Measurements from ENCODE around the gene FGD1.

FGD1 gene

GRCh38 chrX:54479136-54480111, 16.6 kb downstream of the FGD1 start:
- DNase-seq (ENCODE audit: low read depth, low spot score): no peak

DNA sequence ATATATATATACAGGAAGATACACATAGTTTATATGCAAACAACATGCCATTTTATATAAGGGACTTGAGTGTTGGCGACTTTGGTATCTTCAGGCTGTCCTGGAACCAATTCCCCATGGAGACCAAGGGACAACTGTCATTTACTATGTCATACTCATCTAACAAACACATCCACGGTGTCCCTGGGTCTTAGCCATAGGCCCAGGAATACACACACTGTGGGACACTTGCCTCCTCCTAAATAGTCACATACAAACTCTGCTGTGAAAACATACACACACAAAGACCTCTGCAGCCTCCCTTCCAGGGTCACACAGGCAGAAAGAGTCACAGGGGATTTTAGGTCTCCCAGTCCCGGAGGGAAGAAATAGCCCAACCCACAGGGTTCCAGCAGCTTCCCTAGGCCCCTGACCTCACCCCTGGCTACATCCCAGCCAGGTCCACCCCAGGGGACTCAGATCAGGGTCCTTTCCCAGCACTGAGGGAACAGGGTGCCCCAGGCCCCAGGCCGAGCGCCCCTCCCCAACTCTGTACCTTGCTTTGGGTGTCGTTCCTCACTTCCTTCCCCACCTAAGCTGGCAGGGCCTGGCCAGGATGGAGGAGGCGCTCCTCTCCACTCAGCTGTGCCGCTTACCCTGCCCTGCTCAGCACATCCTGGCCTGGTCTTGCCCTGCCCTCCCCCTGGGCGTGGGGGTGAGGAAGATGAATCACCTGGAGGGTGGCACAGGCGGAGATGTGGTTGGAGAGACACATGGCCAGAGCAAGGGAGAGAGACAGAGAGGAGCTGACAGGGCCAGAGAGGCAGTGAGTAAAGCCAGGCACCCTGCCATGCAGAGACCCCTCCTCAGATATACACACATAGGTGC, 21.8 kb downstream of the FGD1 start:
- no peak overlapping the region for H3K4me3 ChIP-seq (ENCODE audit: low read length)
- DNase-seq (ENCODE audit: low read depth, low spot score): no peak

More at GRCh38 chrX:54479136-54480111, 16.6 kb downstream of the FGD1 start:
- H3K4me3 ChIP-seq (ENCODE audit: low read length): no peak overlapping the region

- no peak overlapping the region for H3K4me3 ChIP-seq (ENCODE audit: low read length)
- DNase-seq (ENCODE audit: low read depth, low spot score): no peak
Observed at GRCh38 chrX:54470054-54470760, 25.8 kb downstream of the FGD1 start.

- no peak overlapping the region for H3K4me3 ChIP-seq (ENCODE audit: low read length)
- peak; percentile 14 for DNase-seq (ENCODE audit: low read depth, low spot score)
Observed at GRCh38 chrX:54452920-54453319, 43.1 kb downstream of the FGD1 start.

GRCh38 chrX:54449929-54450328, 46.1 kb downstream of the FGD1 start:
- no peak overlapping the region for H3K4me3 ChIP-seq (ENCODE audit: low read length)
- no peak for DNase-seq (ENCODE audit: low read depth, low spot score)

DNA sequence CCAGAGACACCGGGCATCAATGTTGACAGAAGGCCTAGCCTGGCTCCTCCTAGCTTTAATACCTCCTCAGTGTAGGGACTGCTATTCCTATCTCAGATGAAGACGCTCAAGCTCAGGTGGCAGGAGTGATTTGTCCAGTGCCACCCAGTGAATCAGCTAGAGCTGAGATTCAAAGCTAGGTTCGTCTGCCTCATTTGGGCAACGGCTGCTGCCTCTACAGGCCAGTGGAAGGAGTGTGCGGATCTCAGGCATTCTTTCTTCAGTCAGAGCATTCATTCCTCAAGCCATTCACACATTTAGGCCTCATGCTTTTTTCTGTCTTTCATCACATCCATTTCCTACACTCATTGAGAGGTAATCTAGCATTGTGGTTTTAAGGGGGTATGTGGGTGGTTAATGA, 48.6 kb downstream of the FGD1 start:
- no peak overlapping the region for H3K4me3 ChIP-seq (ENCODE audit: low read length)
- no peak for DNase-seq (ENCODE audit: low read depth, low spot score)

GRCh38 chrX:54446084-54446483, 50.0 kb downstream of the FGD1 start:
- no peak overlapping the region for H3K4me3 ChIP-seq (ENCODE audit: low read length)
- DNase-seq (ENCODE audit: low read depth, low spot score): no peak

GRCh38 chrX:54444752-54445151, 51.3 kb downstream of the FGD1 start:
- DNase-seq (ENCODE audit: low read depth, low spot score): no peak
- H3K4me3 ChIP-seq (ENCODE audit: low read length): no peak overlapping the region

- no peak overlapping the region for H3K4me3 ChIP-seq (ENCODE audit: low read length)
- no peak for DNase-seq (ENCODE audit: low read depth, low spot score)
Observed at GRCh38 chrX:54442790-54443189, 53.2 kb downstream of the FGD1 start.

DNA sequence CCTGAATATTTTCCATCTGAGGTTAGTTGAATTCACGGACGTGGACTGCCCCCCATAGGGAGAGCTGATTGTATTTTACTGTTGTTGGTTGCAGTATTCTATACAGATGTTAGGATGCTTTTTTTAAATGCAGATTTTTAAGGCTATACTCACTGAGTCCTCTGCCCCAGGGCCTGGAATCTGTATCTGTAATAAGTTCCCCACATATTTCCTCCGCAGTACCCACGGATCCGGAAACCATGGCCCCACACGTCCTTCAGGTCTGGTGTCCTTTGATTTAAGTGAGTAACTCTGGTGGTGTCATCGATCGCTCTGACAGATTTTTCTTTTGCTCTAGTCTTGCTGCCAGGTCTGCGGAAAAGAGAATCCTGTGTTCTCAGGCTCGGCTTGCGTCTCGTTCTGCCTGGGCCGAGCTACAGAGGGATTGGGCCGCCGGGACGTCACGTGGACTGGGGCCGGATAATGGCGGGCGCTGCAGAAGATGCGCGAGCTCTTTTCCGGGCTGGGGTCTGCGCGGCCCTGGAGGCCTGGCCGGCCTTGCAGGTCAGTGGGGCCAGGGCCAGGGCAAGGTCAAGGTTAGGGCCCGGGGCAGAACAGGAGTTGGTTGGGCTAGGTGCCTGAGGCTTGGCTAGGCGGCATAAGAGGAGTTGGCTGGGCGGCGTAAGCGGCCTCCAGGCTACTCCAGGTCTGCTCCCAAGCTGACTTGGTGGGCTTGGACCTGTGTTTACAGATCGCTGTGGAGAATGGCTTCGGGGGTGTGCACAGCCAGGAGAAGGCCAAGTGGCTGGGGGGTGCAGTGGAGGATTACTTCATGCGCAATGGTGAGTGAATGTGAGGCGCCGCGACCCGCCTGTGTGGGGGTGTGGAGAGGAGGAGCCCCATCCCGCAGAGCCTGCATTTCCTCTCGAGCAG, 55.8 kb downstream of the FGD1 start, which contains the start of gene TSR2:
Gene TSR2, plus strand, starts transcription at position 445 of the 912 bp plus-strand sequence. Its CDS starts 18 bp downstream, at position 463.
- DNase-seq (ENCODE audit: low read depth, low spot score): peak; percentile 89
- peak within 1 kb of the TSS; percentile 65 for H3K4me3 ChIP-seq (ENCODE audit: low read length)

- H3K4me3 ChIP-seq (ENCODE audit: low read length): no peak overlapping the region
- no peak for DNase-seq (ENCODE audit: low read depth, low spot score)
Observed at GRCh38 chrX:54435121-54435520, 60.9 kb downstream of the FGD1 start.

DNA sequence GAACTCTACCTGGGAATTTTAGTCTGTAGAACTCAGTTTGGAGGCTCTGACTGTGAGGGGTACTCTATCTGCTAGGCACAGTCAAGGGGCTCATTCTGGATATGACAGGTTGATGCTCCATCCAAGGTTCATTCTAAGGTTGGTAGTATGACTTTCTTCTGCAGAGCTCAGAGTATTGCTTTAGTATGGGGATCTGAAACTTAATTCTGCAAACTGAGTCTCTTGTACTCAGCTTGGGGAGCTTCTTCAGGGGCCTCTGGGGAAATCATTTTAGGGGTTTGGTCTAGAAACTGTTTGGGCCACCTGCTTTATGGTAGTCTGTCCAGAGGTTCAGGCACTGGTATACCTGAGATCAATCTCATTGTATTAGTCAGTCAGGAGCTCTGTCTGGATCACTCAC, 65.5 kb downstream of the FGD1 start:
- no peak overlapping the region for H3K4me3 ChIP-seq (ENCODE audit: low read length)
- DNase-seq (ENCODE audit: low read depth, low spot score): no peak

DNA sequence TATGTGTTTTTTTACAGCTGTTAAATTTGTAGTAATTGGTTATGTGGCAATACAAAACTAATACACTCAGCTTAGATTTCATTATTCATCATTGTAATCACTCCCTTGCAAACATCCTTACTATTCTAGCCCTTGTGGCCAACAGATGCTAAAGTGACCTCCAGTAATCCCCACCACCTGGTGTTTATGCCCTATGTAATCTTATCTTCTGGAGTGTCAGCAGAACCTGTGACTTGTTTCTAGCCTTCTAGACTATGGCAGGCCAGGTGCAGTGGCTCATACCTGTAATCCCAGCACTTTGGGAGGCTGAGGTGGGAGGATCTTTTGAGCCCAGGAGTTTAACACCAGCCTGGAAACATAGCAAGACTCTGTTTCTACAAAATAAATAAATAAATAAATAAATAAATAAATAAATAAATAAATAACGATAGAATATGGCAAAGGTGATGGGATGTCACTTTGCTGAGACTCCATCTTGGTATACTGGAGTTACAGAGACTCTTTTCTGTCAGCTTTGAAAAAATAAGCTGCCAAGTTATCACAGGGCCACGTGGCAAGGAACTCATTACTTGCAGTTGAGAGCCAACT, 68.1 kb downstream of the FGD1 start:
- no peak overlapping the region for H3K4me3 ChIP-seq (ENCODE audit: low read length)
- DNase-seq (ENCODE audit: low read depth, low spot score): no peak

DNA sequence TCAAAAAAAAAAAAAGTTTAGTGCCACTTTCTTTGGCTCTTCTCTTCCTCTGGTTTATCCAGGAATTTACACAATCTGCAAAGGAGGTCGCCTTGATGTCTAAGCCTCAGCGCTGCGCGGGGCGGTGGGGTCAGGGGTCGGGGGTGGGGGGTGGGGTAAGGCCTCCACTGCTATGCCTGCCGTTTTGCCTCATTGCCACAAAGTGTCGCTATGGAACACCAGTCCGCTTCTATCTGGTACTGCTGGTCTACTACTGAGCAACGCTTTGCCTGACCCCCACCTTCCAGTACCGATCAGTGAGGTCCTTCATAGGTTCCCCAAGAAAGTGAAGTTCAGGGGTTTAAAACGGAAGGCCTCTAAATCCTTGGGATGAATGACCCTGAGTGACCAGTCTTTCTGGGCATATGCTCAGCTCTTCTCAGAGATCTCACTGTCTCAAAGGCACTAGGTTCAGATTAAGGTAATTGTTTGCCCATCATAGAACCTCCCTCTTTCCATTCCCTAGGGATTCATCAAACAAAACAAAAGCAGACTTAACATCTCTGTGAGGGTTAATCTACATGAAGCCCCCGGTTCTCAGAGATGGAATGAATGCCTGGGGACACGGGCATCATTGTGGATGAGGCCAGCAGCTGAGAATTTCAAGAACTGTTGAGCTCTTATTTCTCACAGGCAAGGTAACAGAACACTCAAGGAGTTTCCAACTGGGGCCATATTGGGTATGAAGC, 72.7 kb downstream of the FGD1 start:
- no peak overlapping the region for H3K4me3 ChIP-seq (ENCODE audit: low read length)
- DNase-seq (ENCODE audit: low read depth, low spot score): no peak

GRCh38 chrX:54422168-54422567, 73.9 kb downstream of the FGD1 start:
- DNase-seq (ENCODE audit: low read depth, low spot score): no peak
- H3K4me3 ChIP-seq (ENCODE audit: low read length): no peak overlapping the region

- no peak for DNase-seq (ENCODE audit: low read depth, low spot score)
- no peak overlapping the region for H3K4me3 ChIP-seq (ENCODE audit: low read length)
Observed at GRCh38 chrX:54419559-54420302, 76.3 kb downstream of the FGD1 start.

GRCh38 chrX:54416965-54417364, 79.1 kb downstream of the FGD1 start:
- no peak overlapping the region for H3K4me3 ChIP-seq (ENCODE audit: low read length)
- DNase-seq (ENCODE audit: low read depth, low spot score): no peak
